Measurements from ENCODE around the gene ARHGAP18.

DNA sequence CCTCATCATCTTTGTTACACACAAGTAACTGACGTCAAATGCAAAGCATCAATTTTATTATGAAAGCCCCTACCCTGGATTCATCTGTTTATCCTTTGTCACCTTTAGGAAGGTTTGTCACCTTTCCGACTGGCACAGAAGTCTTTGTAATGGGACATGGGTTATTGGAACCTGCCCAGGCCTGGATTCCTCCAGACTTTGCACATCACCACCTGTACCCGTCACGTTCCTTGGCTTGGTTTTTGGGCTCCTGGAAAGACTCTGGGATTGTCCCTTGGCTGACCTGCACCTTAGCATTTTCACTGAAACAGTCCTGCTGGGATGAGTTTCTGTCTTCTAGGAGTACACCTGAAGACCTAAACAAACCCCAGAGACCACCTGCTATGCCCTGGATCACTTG lies 15.4 kb upstream of the ARHGAP18 start:
- TF ChIP-seq, protein P1, sequence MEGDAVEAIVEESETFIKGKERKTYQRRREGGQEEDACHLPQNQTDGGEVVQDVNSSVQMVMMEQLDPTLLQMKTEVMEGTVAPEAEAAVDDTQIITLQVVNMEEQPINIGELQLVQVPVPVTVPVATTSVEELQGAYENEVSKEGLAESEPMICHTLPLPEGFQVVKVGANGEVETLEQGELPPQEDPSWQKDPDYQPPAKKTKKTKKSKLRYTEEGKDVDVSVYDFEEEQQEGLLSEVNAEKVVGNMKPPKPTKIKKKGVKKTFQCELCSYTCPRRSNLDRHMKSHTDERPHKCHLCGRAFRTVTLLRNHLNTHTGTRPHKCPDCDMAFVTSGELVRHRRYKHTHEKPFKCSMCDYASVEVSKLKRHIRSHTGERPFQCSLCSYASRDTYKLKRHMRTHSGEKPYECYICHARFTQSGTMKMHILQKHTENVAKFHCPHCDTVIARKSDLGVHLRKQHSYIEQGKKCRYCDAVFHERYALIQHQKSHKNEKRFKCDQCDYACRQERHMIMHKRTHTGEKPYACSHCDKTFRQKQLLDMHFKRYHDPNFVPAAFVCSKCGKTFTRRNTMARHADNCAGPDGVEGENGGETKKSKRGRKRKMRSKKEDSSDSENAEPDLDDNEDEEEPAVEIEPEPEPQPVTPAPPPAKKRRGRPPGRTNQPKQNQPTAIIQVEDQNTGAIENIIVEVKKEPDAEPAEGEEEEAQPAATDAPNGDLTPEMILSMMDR (IDR thresholded peaks at IDR 0.05 in 8 of 11, conservative IDR thresholded peaks at IDR 0.05 in 3 of 11): no peak
- TF ChIP-seq POLR2A (IDR thresholded peaks at IDR 0.05) (no peak), POLR2AphosphoS5 (IDR thresholded peaks at IDR 0.05) (no peak)

Measured in spleen (tissue), 7 donors.